Activated T-cell treated with anti-CD3 and anti-CD28 coated beads, Interleukin-2, amount 50 U/mL, for 1 hour (primary cell): ENCODE results near the gene TMEM164.

ENCODE experiments used
- DNase-seq: peaks from one replicate; pipeline ENCODE4 v3.0.0-alpha.2; 2020

TMEM164 gene

GRCh38 chrX:110042496-110042895 is 39.6 kb downstream of the TMEM164 start:
- no peak for DNase-seq

- no peak for DNase-seq
Measured at GRCh38 chrX:110043506-110043905, 40.6 kb downstream of the TMEM164 start.

GRCh38 chrX:110044346-110045249 is 41.7 kb downstream of the TMEM164 start:
- DNase-seq: no peak

DNA sequence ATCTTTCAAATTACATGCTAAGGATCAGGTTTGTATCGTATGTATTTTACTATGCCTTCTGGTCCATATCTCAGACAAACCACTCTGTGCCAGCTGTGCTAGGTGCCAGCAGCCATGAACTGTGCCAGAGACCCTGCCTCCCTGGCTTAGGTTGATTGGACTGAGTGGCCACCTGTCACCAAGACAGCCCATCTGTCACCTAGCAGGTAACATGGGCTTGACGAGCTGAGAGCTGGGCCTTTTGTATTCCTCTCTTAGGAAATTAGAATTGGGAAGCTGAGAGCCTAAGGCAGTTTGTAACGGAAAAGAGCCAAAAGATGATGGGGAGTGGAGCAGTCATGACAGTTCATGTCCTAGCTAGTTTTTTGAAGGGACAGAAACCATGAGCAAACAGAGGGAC is 42.5 kb downstream of the TMEM164 start:
- no peak for DNase-seq

- DNase-seq: no peak
Measured at GRCh38 chrX:110046001-110046400, 43.1 kb downstream of the TMEM164 start.

- DNase-seq: no peak
Measured at GRCh38 chrX:110046971-110047370, 44.1 kb downstream of the TMEM164 start.

GRCh38 chrX:110049096-110049495 is 46.2 kb downstream of the TMEM164 start:
- no peak for DNase-seq

- DNase-seq: no peak
Measured at GRCh38 chrX:110050386-110050785, 47.5 kb downstream of the TMEM164 start.

- no peak for DNase-seq
Measured at GRCh38 chrX:110050901-110051300, 48.0 kb downstream of the TMEM164 start.

DNA sequence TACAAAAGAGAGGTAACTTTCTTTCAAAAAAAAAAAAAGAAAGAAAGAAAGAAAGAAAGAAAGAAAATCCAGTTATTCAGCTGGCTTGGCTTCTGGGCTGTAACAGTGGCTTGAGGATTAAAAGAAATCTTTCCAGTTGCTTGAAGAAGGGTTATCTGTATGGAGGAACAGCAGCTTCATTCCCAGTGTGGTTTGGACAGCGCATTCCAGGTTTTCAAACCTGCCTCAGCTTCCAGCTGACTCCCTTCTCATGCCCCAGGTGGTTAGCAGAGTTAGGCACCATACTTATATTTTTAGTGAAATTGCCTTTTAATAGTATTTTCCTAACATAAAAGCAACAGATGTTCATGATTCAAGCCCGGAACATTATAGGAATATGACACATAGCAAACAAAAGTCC is 48.6 kb downstream of the TMEM164 start:
- no peak for DNase-seq

DNA sequence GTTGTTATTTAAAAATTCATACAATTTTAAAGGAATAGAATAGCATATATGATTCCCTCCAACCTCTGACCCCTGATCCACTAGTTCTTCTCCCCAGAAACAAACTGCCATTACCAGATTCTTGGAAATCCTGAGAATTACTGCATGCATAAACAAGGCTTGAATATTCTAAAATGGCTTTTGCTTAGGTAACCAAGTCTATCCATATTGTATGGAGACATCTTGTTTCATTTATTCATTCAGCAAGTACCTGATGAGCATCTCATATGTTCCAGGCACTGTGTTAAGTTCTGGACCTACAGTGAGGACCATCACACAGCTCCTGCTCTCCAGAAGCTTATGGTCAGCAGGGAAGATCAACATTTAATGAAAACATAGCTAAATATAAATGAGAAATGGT is 49.4 kb downstream of the TMEM164 start:
- no peak for DNase-seq

GRCh38 chrX:110053453-110053852 is 50.5 kb downstream of the TMEM164 start:
- no peak for DNase-seq

DNA sequence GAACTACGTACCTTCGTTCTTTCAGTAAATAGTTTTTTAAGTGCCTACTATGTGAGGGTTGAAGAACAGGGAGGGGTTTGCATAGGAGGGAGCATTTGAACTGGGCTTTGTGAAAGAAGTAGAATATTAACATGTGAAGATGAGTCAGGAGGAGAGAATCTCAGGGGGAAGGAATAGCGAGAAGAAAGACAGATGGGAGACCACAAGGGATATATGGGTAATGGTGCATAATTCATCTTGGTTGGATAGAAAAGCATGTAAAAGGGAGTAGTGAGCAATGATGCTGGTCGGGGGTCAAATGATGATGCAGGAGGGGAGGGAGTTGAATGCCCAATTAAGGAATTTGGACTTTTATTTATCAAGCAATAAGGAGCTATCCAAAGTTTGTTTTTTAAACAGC is 52.7 kb downstream of the TMEM164 start:
- no peak for DNase-seq

DNA sequence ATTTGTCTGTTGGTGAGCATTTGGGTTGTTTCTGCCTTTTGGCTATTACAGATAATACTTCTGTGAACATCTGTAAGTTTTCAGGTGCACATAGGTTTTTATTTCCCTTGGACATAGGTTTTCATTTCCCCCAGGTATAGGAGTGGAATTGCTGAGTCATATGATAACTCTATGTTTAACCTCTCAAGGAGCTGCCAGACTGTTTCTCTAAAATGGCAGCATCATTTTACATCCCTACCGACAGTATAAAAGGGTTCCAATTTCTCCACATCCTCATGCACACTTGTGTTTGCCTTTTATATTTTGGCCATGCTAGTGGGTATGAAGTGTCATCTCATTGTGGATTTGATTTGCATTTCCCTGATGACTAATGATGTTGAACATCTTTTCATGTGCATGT is 53.5 kb downstream of the TMEM164 start:
- no peak for DNase-seq

GRCh38 chrX:110059410-110059809 is 56.5 kb downstream of the TMEM164 start:
- no peak for DNase-seq

DNA sequence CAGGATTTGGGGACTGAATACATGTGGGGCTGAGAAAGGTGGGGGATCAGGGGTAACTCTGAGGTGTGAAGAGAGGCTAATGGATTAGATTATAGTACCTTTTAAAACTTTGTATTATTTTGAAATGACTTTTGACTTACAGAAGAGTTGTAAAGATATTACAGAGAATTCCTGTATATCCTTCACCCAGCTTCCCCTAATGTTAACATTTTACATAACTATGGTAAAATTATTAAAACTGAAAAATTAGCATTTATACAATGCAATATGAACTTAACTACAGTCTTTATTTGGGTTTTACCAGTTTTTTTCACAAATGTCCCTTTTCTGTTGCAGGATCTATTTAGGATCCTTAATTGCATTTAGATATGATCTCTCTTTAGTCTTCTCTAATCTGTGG is 57.4 kb downstream of the TMEM164 start:
- no peak for DNase-seq

- DNase-seq: no peak
Measured at GRCh38 chrX:110060846-110061537, 58.1 kb downstream of the TMEM164 start.

- no peak for DNase-seq
Measured at GRCh38 chrX:110062919-110063318, 60.0 kb downstream of the TMEM164 start.

DNA sequence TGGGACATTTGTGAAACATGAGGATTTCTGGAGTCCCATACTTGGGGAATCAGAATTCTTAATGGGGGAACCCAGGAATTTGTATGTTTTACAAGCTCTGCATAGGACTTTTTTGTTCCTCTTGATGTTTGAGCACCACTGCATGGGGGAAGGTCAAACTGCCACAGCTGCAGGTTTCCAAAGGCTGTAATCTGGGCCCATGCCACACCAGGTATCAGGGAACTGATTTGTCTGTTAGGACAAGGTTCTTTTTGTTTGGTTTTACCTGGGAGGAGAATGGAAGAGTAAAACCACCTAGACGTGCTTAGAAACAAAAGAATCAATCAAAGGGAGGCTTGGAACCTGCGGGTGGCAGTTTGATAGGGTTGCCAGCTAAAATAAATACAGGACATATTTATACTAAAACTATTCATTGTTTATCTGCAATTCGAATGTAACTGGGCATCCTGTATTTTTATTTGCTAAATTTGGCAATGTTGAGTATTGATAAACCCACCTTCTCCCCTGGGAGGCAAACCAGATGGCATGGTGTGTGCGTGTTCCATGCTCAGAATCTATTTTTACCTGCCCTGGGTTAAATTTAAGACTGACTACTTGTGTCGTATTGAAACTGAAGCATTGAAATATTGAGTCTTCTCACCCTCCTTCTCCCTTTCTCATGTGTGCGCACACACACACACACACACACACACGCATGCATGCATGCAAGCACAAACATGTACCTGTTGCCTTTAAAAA is 63.7 kb downstream of the TMEM164 start:
- DNase-seq: no peak

GRCh38 chrX:110070970-110071369 is 68.1 kb downstream of the TMEM164 start:
- no peak for DNase-seq

DNA sequence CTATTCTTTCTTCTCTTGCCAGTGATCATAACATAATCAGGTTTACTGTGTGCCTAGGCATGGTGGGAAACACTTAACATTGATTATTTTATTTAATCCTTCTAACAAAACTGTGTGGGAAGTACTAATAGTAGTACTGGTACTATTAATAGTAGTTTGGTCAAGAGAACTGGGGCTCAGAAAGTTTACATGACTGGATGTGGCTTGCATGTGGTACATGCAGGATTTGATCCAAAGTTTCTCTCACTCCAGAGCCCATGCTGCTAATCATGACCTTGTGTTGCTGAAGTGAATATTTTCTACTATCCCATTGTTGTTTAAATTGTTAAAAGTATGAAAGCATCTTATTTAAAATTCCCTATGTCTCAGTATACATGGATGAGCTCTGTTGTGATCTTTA is 78.4 kb downstream of the TMEM164 start:
- no peak for DNase-seq

- DNase-seq: no peak
Measured at GRCh38 chrX:110081740-110082139, 78.8 kb downstream of the TMEM164 start.

GRCh38 chrX:110082161-110082560 is 79.2 kb downstream of the TMEM164 start:
- no peak for DNase-seq
